NCI-H526 treated with DMSO at 0.1 percent for 48 hours (cell line): ENCODE data around the gene TIGAR.

ENCODE experiments used
- DNase-seq: peaks from one replicate; lab custom pipeline; 2025; lab: John Stamatoyannopoulos, UW

Gene TIGAR

DNA sequence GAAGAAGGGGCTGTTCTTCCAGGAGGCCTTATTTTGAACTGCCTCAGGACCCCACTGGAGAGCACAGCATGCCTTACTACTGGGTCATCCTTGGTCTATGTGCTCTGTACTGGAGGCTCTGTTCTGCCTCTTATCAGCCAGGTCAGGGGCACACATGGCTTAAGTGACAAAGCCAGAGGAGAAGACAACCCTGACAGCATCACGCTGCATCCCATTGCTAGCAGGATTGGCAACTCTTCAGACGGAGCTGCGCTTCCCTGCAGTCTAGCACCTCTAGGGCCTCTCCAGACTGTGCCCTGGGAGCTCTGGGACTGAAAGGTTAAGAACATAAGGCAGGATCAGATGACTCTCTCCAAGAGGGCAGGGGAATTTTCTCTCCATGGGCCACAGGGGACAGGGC is 17.3 kb upstream of the TIGAR start:
- DNase-seq, result no peak

DNA sequence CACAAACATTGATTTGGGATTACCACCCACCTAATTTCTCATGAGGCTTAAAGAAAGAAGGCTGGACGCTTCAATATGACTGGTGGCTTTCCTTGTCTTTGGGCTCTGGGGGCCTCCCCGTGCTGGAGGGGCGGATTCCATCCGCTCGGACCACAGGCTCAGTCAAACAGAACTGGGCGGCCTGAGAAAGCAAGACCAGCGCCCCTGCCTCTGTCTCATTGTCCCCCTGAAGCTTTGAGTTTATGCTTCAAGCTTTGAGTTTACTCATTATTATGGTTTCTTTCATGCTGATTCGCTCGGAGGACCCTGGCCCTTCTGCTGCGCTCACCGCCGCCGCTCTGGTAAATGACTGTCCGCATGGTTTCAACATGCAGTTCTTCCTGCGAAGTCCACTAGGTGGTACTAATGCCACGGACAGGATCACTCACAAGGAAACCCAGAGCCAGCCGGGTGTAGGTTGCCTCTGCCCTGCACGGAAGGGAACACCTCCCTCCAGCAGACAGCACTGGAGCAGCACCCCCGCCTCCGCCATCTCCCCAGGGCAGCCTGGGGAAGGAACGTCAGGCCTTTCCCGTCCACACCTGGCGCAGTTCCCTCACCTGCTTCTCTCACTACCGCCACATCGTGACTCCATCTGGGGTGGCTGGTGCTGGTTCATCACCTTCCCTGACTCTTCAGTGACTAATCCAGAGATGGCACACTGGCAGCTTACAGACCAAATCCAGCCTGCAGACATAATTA is 13.2 kb upstream of the TIGAR start:
- DNase-seq, result peak; percentile 77

DNA sequence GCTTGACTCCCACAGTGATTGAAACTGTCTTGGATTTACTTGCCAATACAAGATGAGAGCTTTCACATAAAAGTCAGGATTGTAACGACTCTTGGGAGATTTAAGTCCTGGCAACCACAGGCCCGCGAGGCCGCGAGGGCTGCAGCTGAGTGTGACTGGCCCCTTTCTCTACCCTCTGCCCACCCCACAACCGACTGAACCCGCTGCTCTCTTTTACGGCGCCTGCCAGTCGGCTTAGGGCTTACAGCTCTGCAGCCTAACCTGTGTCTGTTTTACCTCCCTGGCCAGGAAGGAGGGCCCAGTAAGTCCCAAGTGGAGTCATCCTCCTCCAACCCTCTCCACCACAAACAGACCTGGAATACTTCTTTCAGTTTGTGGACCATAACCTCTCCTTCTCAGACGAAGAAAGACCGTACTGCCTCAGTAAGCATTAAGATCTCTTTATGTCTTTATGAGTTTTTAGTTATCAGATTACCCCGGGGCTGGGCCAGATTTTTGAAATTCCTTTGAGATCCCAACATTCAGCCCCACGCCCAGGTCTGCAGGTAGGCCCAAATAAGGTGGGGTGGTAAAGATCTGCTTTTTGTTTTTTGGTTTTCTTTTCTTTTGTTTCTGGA is 12.6 kb upstream of the TIGAR start:
- DNase-seq, result no peak

DNA sequence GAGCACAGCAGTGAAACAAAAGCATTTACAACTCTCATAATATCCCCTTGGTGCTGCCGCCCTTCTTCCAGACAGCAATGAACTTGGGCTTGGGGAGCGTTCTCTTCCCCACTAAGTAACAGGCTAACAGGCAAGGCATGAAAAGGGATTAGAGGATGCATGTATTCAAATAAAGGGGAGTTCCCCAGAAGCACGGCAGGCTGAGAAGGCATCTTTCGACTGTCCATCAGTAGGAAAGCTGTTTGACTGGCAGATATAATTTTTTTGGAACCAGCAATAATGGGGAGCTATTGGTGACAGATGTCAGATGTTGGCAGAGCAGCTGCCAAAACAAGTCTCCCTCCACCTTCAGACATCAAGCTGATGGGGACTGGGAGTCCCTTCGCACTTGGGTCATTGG is 9.2 kb upstream of the TIGAR start:
- no peak for DNase-seq

DNA sequence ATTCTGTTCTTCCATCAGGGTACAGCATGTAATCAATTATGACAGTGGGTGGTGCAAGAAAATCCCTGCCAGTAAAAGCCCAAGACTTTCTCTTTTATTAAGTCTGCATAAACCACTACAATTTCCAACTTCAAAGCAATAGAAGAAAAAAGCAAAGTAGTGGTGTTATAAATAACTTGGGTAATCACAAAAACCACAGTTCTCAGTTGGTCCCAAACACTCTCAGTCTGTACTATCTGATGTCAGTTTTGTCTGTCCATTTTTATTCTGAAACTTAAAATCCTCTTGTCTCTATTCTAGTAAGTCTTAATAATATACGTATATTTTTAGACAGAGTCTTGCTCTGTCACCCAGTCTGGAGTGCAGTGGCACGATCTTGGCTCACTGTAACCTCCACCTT is 8.8 kb upstream of the TIGAR start:
- no peak for DNase-seq

DNA sequence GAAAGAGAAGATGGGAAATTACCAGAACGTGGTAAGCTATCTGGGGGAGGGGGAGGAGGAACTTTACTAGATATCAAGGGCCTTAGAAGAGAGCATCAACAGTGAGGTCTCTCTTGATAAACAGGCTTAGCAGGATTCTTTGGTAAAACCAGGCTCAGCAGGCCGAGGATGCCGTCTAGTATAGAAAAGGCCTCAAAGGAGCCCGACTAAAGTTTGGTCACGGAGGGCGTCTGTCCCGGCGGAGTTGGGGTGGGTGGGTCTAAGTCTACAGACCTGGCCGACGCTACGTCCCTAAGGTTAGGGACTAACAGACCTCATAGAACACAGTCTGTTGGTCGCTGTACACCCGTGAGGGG is 538 bp upstream of the TIGAR start:
- DNase-seq, result peak; percentile 57

DNA sequence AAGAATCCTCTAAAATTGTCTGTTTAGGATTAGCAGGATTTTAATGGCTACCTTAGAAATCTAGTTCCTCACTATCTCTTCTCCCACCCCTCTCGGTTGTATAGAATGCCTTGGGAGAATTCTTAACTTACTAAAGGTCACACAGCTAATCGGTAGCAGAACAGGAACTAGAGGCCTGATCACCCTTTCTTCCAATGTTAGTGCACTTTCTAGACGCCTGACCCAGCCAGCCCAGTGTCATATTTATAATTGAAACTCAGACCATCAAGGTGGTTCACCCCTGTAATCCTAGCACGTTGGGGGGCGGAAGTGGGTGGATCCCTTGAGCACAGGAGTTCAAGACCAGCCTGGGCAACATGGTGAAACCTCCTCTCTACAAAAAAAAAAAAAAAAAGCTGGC is 1.7 kb downstream of the TIGAR start:
- no peak for DNase-seq

DNA sequence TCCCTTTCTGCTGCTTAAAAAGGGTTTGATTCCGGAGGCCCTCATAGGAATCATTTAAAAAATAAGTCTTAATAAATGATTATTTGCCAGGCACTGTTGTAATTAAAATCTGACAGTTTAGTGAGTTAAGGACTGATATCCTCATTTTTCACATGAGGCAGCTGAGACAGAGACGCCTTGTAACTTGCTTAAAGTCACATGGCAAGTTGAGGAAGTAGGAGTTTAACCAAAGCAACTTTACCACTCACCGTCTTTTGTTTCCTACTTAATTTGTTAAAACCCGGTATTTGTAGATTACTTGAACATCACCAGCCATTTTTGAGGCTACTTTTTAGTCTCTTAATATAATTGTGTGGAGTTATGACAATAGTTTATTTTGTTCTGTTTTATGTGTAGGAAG is 2.4 kb downstream of the TIGAR start:
- DNase-seq, result no peak

DNA sequence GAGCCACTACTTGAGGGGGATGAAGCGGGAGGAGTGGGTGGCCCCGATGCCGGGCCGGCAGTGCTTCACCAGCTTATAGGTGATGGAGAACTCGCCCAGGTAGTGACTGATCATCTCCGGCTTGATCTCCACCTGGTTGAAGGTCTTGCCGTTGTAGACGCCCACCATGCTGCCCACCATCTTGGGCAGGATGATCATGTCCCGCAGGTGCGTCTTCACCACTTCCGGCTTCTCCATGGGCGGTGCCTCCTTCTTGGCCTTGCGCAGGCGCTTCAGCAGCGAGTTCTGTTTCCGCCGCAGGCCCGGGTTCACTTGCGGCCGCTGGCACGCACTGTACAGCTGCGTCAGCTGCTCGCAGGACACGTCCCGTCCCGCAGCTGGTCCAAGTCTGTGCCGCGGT is 3.4 kb downstream of the TIGAR start:
- DNase-seq, result no peak

DNA sequence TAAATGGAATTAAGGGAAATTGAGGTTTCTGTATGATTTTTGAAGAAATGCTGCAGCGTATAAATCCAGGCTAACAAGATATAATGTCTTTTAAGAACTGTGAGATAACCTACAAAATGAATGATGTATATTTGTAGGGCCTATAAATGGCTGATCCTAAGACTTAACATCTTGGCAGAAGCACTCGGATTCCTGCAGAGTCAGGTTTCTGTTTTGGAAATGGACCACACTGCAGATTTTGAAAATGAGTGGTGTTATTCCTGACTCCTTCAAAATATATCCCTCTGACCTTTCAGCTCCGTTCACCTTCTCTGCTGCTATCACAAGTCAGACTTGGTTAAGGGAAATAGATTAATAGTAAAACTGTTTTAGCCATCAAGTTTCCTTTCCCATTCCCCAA is 5.0 kb downstream of the TIGAR start:
- DNase-seq, result no peak

DNA sequence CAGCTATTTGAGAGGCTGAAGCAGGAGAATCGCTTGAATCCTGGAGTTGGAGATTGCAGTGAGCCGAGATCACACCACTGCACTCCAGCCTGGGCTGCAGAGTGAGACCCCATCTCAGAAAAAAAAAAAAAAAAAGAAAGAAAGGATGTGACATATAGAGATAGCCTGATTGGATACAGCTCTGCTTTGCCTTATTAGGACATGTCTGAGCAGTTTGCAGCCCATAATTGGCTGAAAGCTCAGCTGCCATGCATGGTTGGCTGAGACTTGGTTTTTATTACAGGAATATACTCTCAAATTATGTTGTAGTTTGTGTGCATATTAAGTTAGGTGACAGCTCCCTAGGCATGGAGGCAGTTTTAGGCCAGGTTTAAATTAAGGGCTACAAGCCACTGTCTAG is 6.3 kb downstream of the TIGAR start:
- DNase-seq, result no peak

DNA sequence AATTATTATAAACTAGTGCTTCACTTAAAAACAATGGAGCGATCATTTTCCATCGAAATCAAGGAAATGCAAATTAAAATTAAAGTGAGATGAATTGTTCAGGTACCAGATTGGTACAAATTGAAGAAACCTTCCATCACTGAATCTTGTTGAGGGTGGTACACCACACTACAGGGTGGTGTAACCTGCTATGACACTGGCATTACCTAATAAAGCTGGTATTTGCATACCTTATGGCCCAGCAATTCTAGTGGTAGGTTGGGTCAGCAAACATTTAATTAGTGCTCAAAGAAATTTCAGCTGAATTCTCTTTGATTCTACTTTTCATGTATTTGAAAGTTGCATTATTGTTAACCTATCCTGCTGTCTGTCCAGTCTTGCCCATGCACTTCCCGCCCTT is 9.2 kb downstream of the TIGAR start:
- no peak for DNase-seq

DNA sequence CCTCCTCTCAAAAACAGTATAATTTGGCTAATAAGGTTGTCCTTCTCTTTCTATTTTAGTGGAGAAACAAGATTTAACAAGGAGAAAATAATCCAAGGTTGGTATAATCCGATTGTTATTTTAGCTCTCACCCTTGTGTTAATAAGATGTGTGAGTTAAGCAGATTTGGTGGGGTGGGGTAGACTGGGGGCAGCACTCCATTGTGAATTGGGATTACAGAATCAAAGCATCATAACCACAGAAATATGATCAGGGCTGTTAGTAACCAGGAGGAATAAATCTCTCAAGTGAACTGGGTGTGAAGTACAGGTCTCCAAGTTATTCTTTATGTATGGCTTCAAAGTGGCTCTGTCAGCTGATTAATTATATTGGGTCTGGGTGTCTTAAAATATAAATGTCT is 10.2 kb downstream of the TIGAR start:
- DNase-seq, result no peak

DNA sequence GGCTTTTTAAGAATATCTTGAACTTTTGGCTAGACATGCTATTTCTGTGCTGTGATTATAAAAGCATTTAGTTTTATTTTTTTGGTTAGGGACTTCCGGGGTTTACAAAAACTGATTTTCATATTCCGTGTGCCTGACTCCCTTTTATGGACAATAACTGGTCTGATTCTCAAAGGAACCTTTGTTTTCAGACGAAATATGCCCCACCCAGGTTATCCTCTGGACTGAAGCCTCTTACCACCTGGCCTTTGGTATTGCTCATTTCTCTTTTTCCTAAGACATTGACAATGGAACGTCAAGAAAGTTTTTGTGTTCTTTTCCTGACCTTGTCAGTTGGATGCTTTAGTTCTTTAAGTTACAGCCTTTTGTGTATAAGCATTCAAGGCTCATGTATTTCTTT is 10.8 kb downstream of the TIGAR start:
- peak; percentile 47 for DNase-seq

DNA sequence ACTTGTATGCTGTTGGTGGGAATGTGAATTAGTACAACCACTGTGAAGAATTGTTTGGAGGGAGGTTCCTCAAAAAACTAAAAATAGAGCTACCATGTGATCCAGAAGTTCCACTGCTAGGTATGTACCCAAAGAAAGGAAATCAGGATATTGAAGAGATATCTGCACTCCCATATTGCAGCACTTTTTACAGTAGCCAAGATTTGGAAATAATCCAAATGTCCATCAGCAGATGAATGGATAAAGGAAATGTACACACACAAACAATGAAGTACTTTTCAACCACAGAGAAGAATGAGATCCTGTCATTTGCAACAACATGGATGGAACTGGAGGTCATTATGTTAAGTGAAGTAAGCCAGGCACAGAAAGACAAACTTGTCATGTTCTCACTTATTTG is 25.9 kb downstream of the TIGAR start:
- no peak for DNase-seq

DNA sequence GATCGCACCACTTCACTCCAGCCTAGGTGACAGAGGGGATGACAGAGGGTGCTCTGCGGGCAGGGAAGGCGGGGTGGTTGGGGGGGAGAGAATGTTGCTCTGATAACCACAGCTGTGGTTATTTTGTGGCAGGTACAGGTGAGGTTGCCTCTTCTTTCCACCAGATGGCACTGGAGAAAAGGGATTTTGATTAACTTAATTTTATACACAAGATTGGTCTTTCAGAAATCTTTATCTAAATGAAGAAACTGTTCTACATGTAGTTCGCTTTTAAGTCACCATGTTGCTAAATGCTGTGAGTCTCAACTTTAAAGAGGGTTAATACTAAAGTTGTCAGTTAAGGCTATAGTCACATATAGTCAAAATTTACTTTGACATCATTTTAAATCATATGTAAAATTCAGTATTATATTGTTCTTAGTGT is 32.8 kb downstream of the TIGAR start:
- DNase-seq, result no peak

DNA sequence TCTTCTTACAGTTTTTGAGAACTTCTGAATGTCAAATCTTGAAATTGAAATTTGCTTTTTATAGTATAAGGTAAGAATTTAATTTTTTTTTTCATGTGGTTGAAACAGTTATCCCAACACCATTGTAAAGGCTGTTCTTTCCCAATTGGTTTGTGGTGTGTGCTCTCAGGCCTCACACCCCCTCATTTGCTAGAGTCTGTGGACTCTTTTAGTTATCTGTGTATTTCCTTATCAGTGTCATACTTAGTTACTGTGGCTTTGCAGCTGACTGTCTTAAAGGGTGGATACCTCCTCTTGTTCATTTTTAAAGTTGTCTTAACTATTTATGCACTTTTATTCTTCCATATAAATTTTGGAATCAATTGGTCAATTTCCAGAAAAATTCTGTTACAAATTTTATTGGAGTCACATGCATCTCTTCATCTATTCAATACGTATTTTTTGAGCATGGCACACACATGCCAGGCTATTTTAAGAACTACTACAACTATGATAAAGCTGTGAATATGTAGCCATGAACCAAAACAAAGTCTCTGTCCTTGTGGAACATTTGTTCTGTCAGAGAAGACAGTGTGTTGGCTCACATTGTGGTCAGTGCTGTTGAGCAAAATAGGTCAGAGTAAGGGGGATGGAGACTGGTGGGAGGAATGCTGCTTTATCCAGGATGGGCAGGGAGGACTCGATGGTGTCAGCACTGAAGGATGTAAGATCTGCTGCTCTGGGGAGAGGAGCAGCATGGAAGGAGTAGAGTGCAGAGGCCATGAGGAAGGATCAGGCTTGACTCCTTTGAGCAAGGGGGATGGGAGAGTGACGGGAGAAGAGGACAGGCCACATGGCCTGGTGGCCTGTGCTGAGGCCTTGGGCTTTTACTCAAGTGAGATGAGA is 34.4 kb downstream of the TIGAR start:
- no peak for DNase-seq

DNA sequence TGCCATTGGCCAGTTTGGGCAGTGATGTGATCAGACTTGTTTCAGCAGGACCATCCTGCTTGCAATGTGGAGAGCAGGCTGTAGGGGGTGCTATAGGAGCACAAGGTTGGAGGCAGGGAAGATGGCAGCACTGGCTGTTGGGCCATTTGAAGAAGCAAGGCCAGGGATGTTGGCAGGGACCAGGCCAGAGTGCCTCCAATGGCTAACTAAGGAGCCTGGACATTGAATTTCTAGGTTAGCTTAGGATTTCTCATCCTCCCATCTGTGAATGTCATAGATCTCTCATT is 35.0 kb downstream of the TIGAR start:
- DNase-seq, result peak; percentile 9

DNA sequence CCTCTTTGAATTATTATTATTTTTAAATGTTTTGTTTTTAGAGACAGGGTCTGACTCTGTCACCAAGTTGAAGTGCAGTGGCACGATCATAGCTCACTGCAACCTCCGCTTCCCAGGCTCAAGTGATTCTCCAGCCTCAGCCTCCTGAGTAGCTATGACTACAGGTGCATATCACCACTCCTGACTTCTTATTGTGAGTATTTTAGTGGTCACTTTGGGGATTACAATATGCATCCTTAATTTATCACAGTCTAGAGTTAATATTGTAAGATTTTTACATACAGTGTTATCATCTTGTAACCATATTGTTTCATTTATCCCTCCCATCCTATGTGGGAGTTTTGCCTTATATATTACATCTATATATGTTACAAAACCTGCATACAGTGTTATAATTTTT is 45.1 kb downstream of the TIGAR start:
- DNase-seq, result no peak

DNA sequence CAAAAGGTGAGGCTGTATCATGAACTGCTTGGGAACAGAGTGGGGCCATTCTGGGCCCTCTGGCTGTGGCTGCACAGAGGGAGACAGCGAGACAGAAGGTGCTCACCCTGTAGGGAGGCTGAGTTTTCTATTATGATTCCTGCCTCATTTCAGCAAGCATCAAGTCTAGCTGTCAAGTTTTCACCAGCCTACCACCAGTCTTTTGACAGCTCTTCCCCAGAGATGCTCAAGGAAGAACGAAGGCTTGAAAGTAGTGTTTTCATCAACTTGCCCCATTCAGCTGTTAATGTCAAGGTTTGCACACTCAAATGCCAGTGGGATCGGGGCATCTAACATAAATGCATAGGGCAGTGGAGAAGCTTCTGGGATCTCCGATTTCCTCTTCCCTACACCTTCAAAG is 48.5 kb downstream of the TIGAR start:
- DNase-seq, result no peak

DNA sequence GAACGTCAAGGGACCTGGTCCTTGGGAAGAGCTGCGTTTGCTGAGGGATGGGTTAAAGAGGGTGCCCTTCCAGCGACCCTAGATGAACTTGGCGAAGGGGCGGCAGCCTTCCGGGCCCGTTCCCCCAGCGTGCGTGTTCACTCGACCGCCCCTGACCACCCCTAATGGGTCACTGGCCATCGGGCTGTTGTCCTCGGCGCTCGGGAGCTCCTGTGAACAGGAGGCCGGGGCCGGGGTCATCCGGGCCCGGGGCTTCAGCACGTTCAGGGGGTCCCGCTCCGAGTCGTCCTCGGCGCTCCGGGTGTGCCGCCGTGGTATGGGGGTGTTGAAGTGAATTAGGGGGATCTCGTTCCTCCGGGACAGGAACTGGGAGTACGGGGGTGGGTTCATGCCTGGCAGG is 49.3 kb downstream of the TIGAR start:
- DNase-seq, result no peak

DNA sequence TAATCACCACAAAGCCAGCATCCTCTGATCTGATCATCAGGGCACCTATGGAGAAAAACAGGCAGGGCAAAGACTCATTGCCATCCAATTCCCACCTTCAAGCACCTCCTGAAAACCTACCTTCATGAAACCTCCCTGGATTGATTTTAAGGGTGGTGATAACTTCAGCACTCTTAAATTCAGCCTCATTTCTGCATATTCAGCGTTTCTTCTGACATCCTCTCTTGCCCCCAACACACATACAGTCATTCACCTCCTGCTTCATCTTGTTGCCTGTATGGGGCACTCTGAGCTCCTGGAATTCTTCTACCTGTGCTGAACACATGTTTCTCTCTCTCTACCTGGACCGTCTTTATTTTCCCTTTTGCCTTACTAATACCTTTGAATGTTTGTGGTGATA is 51.6 kb downstream of the TIGAR start:
- DNase-seq, result no peak

DNA sequence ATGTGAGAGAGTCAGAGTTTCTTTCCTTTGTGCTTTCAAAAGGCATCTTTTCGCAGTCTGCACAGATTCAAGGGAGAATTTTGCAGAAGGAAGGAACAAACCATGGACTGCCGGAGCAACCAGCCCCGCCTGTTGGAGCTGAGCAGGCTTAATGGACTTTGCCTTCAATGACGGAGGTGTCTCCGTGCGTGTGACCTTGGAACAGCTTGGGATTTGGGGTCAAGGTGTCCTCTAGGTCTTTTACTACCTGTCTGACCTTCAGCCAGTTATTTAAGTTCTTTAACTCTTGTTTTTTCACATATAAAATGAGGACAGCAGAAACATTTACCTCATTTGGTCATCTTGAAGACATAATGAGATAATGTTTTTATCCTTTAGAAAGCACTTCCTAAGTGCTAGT is 54.4 kb downstream of the TIGAR start:
- no peak for DNase-seq

DNA sequence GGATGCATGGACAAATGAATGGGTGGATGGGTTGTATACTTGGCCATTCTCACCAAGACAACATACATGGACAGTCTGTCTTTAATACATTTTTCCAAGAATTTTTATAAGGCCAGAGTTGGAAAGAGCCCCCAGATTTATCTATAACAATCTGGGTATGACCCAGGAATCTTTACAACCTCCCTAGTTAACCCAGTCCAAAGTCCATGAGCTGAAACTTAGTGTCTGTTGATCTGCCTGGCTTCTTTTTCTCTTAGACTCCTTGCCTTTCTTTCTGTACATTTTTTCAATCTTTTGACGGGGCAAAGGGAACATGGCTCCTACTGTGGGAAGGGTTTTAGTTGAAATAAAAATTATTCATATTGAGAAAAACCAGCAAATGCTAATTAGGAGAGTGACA is 57.8 kb downstream of the TIGAR start:
- DNase-seq, result no peak
